OCI-LY7 (cell line): ENCODE data around the gene JDP2. TPM values are rescaled to one million over a fixed set of nuclear protein-coding genes. Genes with fewer than 3 reads are reported as not detected.

Source experiments
- BruUV-seq: library from RNA; stranded (reverse); fragments of 400-500 nt; replicated peaks from 2 replicates; lab custom pipeline; 2021; lab: Mats Ljungman, UMichigan
- CTCF ChIA-PET: fragments of 300-600 bp; sonication (Branson Sonifier 250); formaldehyde crosslinking; loops from one replicate; lab custom pipeline; 2022; ENCODE audit warnings: antibody characterized with exemption; ENCODE audit not compliant: unreplicated experiment; lab: Charles Lee
- POLR2A ChIA-PET: fragments of 300-600 bp; sonication (Branson Sonifier 250); formaldehyde crosslinking; loops from one replicate; lab custom pipeline; 2022; ENCODE audit warnings: antibody characterized with exemption; lab: Charles Lee
- DNase-seq: peaks from one replicate; pipeline ENCODE4 v3.0.0-alpha.2; 2015; ENCODE audit warnings: low spot score
- H2AFZ ChIP-seq: fragments of 200-600 bp; sonication (generic), shearing (Covaris generic); 2 replicates; pipeline ENCODE4 v1.6.1; 2014; ENCODE audit warnings: mild to moderate bottlenecking, antibody characterized with exemption, low read length, moderate library complexity
- H3K27ac ChIP-seq: fragments of 200-600 bp; sonication (generic); 2 replicates; pipeline ENCODE4 v1.5.1; 2014; ENCODE audit warnings: mixed run types, low read depth, mild to moderate bottlenecking, moderate library complexity, low read length, inconsistent platforms; ENCODE audit not compliant: poor library complexity, severe bottlenecking
- H3K36me3 ChIP-seq: fragments of 200-600 bp; sonication (generic); 2 replicates; pipeline ENCODE4 v1.6.1; 2014; ENCODE audit warnings: mild to moderate bottlenecking, antibody characterized with exemption, low read length, moderate library complexity, mixed read lengths; ENCODE audit not compliant: insufficient read depth
- H3K4me1 ChIP-seq: fragments of 200-600 bp; sonication (generic); 2 replicates; pipeline ENCODE4 v1.5.1; 2014; ENCODE audit warnings: mild to moderate bottlenecking, low read length; ENCODE audit not compliant: insufficient read depth, poor library complexity, severe bottlenecking
- H3K4me2 ChIP-seq: fragments of 200-600 bp; sonication (generic); 2 replicates; pipeline ENCODE4 v1.6.1; 2014; ENCODE audit warnings: mild to moderate bottlenecking, low read length
- H3K4me3 ChIP-seq: fragments of 200-600 bp; sonication (generic); 2 replicates; pipeline ENCODE4 v1.5.1; 2014; ENCODE audit warnings: mild to moderate bottlenecking, low read depth, low read length; ENCODE audit not compliant: poor library complexity, severe bottlenecking
- H3K79me2 ChIP-seq: fragments of 200-600 bp; sonication (generic); 2 replicates; pipeline ENCODE4 v1.6.1; 2016; ENCODE audit warnings: low read depth, mild to moderate bottlenecking, low read length, moderate library complexity, mixed read lengths; ENCODE audit not compliant: insufficient read depth
- H3K9me2 ChIP-seq: fragments of 200-600 bp; sonication (generic); 2 replicates; pipeline ENCODE4 v1.6.1; 2016; ENCODE audit warnings: mild to moderate bottlenecking, low read length, mixed read lengths; ENCODE audit not compliant: insufficient read depth
- H3K9me3 ChIP-seq: fragments of 200-600 bp; sonication (generic); 2 replicates; pipeline ENCODE4 v1.6.1; 2014; ENCODE audit warnings: mild to moderate bottlenecking, mixed run types, low read length, mixed read lengths
- H4K20me1 ChIP-seq: fragments of 200-600 bp; sonication (generic); 2 replicates; pipeline ENCODE4 v1.6.1; 2014; ENCODE audit warnings: mild to moderate bottlenecking, antibody characterized with exemption, low read length, moderate library complexity, mixed read lengths; ENCODE audit not compliant: insufficient read depth
- EZH2phosphoT487 ChIP-seq: fragments of 200-600 bp; sonication (generic); IDR thresholded peaks from 2 replicates; pipeline ENCODE4 v1.6.1; 2018; ENCODE audit warnings: low read depth, borderline replicate concordance, mild to moderate bottlenecking, mixed run types, antibody characterized with exemption, low read length, moderate library complexity, mixed read lengths
- intact Hi-C: fragments of 100-400 bp; cut with micrococcal nuclease; formaldehyde crosslinking; loops from one replicate; pipeline ENCODE4 v1.10.0; 2022; ENCODE audit not compliant: unreplicated experiment
- total RNA-seq, 2 experiments: library from RNA; depleted of rRNA in 1 of 2; stranded (reverse); fragments of >200 nt in 1 of 2; shearing (Covaris generic) in 1 of 2; gene quantifications; 2 replicates each; pipeline ENCODE4 v1.2.3, GENCODE V29; 2014 to 2022
- TF ChIP-seq, protein P1 (sequence below): fragments of 200-600 bp; sonication (generic); conservative IDR thresholded peaks from 2 replicates; pipeline ENCODE4 v1.5.1; 2014; ENCODE audit warnings: mild to moderate bottlenecking, antibody characterized with exemption, low read length, moderate library complexity, mixed read lengths

JDP2 gene
- total RNA-seq, 2 experiments from 2014 or later = 45.7 to 62.7 TPM

GRCh38 chr14:75437201-75438143, 9.7 kb downstream of the JDP2 start:
- peak overlapping the region; percentile 92 for H3K4me2 ChIP-seq
- no TSS peak for BruUV-seq
- H3K36me3 ChIP-seq = peaks cover 90% of the 10 kb centered on the region
- TF ChIP-seq EZH2phosphoT487 = no peak
- TF ChIP-seq, protein P1, sequence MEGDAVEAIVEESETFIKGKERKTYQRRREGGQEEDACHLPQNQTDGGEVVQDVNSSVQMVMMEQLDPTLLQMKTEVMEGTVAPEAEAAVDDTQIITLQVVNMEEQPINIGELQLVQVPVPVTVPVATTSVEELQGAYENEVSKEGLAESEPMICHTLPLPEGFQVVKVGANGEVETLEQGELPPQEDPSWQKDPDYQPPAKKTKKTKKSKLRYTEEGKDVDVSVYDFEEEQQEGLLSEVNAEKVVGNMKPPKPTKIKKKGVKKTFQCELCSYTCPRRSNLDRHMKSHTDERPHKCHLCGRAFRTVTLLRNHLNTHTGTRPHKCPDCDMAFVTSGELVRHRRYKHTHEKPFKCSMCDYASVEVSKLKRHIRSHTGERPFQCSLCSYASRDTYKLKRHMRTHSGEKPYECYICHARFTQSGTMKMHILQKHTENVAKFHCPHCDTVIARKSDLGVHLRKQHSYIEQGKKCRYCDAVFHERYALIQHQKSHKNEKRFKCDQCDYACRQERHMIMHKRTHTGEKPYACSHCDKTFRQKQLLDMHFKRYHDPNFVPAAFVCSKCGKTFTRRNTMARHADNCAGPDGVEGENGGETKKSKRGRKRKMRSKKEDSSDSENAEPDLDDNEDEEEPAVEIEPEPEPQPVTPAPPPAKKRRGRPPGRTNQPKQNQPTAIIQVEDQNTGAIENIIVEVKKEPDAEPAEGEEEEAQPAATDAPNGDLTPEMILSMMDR = no peak
- peaks cover 94% of the 10 kb centered on the region for H3K4me1 ChIP-seq
- peak overlapping the region; percentile 84 for H3K27ac ChIP-seq
- no peaks in the 10 kb centered on the region for H3K9me2 ChIP-seq
- ChIA-PET POLR2A (interaction anchor here (0.5 to 2.8 kb wide), 12 partner anchors 8 to 410 kb away, joined by 3 to 9 read pairs (median 4); partner anchors contain the start of gene JDP2), CTCF (no interaction called here)
- peaks cover 73% of the 10 kb centered on the region; the same call in 1 of the 2 replicates for H3K79me2 ChIP-seq
- no peaks in the 10 kb centered on the region for H3K9me3 ChIP-seq
- intact Hi-C loops = loop anchor here (5.0 kb wide), 1 partner anchor 130 kb away; no protein-coding TSS in a partner anchor
- DNase-seq = peak; percentile 77
- H4K20me1 ChIP-seq = no peaks in the 10 kb centered on the region
- peak overlapping the region; percentile 64 for H3K4me3 ChIP-seq
- H2AFZ ChIP-seq = no peak overlapping the region; the same call in 1 of the 2 replicates

GRCh38 chr14:75438486-75439080, 10.8 kb downstream of the JDP2 start:
- CTCF ChIA-PET = interaction anchor here (2.7 to 3.0 kb wide), 2 partner anchors 15 to 49 kb away, joined by 9 to 16 read pairs; no protein-coding TSS in a partner anchor
- POLR2A ChIA-PET = interaction anchor here (1.1 to 3.7 kb wide), 4 partner anchors 9 to 41 kb away, joined by 3 to 35 read pairs (median 4); partner anchors contain the start of gene JDP2
- peak; percentile 33 for DNase-seq
- H2AFZ ChIP-seq = no peak overlapping the region; the same call in 1 of the 2 replicates
- intact Hi-C loops = loop anchor here (5.0 kb wide), 1 partner anchor 131 kb away; no protein-coding TSS in a partner anchor
- H3K27ac ChIP-seq = peak overlapping the region; percentile 84
- no peak for TF ChIP-seq EZH2phosphoT487
- TF ChIP-seq, protein P1 = no peak
- peaks cover 81% of the 10 kb centered on the region; the same call in 1 of the 2 replicates for H3K79me2 ChIP-seq
- H3K9me2 ChIP-seq = no peaks in the 10 kb centered on the region
- no TSS peak for BruUV-seq
- peak overlapping the region; percentile 64 for H3K4me3 ChIP-seq
- no peaks in the 10 kb centered on the region for H4K20me1 ChIP-seq
- H3K36me3 ChIP-seq = peaks cover 93% of the 10 kb centered on the region
- H3K9me3 ChIP-seq = no peaks in the 10 kb centered on the region
- H3K4me1 ChIP-seq = peaks cover 100% of the 10 kb centered on the region
- peak overlapping the region; percentile 92 for H3K4me2 ChIP-seq
